A673 (cell line): ENCODE measurements around the gene PKLR. TPM values are rescaled to one million over a fixed set of nuclear protein-coding genes. Genes with fewer than 3 reads are reported as not detected.

Source experiments
- BruUV-seq: library from RNA; stranded (reverse); fragments of 400-500 nt; replicated peaks from 2 replicates; lab custom pipeline; 2021; lab: Mats Ljungman, UMichigan
- CTCF ChIA-PET: fragments of 300-600 bp; sonication (Branson Sonifier 250); formaldehyde crosslinking; loops from one replicate; lab custom pipeline; 2022; ENCODE audit warnings: antibody characterized with exemption; lab: Charles Lee
- POLR2A ChIA-PET: fragments of 300-600 bp; sonication (Branson Sonifier 250); formaldehyde crosslinking; loops from one replicate; lab custom pipeline; 2022; ENCODE audit warnings: antibody characterized with exemption; ENCODE audit not compliant: low non-redundant PET; lab: Charles Lee
- DNase-seq: peaks from one replicate; pipeline ENCODE4 v3.0.0-alpha.2; 2015; ENCODE audit warnings: low spot score
- H3K27ac ChIP-seq: fragments of 200-600 bp; sonication (generic); 2 replicates; pipeline ENCODE4 v1.5.1; 2016; ENCODE audit warnings: mixed run types, low read depth, mild to moderate bottlenecking, mixed read lengths, antibody characterized with exemption, low read length; ENCODE audit not compliant: poor library complexity, severe bottlenecking
- H3K27me3 ChIP-seq: fragments of 200-600 bp; sonication (generic); replicated peaks from 2 replicates; pipeline ENCODE4 v1.6.1; 2017; ENCODE audit warnings: mixed run types, low read depth, mild to moderate bottlenecking, mixed read lengths, antibody characterized with exemption, low read length; ENCODE audit not compliant: insufficient read depth, poor library complexity
- H3K36me3 ChIP-seq: fragments of 200-600 bp; sonication (generic); 2 replicates; pipeline ENCODE4 v1.6.1; 2016; ENCODE audit warnings: mixed run types, mild to moderate bottlenecking, mixed read lengths, antibody characterized with exemption, low read length; ENCODE audit not compliant: insufficient read depth, poor library complexity, severe bottlenecking
- H3K4me1 ChIP-seq: fragments of 200-600 bp; sonication (generic); 2 replicates; pipeline ENCODE4 v1.6.1; 2017; ENCODE audit warnings: mixed run types, mild to moderate bottlenecking, mixed read lengths, antibody characterized with exemption, low read length; ENCODE audit not compliant: insufficient read depth, poor library complexity, severe bottlenecking
- H3K4me3 ChIP-seq: fragments of 200-600 bp; sonication (generic); 2 replicates; pipeline ENCODE4 v1.5.1; 2016; ENCODE audit warnings: low read depth, mixed run types, mild to moderate bottlenecking, mixed read lengths, low read length; ENCODE audit not compliant: poor library complexity, severe bottlenecking
- H3K9me3 ChIP-seq: fragments of 200-600 bp; sonication (generic); 2 replicates; pipeline ENCODE4 v1.6.1; 2016; ENCODE audit warnings: mixed run types, low read depth, mild to moderate bottlenecking, mixed read lengths, antibody characterized with exemption, low read length; ENCODE audit not compliant: poor library complexity, severe bottlenecking
- EZH2 ChIP-seq: fragments of 200-600 bp; sonication (generic); IDR thresholded peaks from 2 replicates; pipeline ENCODE4 v1.6.1; 2017; ENCODE audit warnings: borderline replicate concordance, low read depth, mild to moderate bottlenecking, mixed read lengths, antibody characterized with exemption, low read length; ENCODE audit not compliant: poor library complexity, severe bottlenecking
- intact Hi-C: fragments of 100-400 bp; cut with micrococcal nuclease; formaldehyde crosslinking; loops from one replicate; pipeline ENCODE4 v1.10.0; 2022; ENCODE audit not compliant: unreplicated experiment
- total RNA-seq: library from RNA; stranded (reverse); gene quantifications from 2 replicates; pipeline ENCODE4 v1.2.3, GENCODE V29; 2021
- TF ChIP-seq, protein P1 (sequence below): fragments of 300-800, 200-600 bp; sonication (generic); conservative IDR thresholded peaks from 2 replicates; pipeline ENCODE4 v1.5.1; 2017; ENCODE audit warnings: low read depth, mild to moderate bottlenecking, antibody characterized with exemption, low read length, moderate library complexity, mixed read lengths

Gene PKLR
- total RNA-seq, 1 experiment from 2014 or later, result not detected

DNA sequence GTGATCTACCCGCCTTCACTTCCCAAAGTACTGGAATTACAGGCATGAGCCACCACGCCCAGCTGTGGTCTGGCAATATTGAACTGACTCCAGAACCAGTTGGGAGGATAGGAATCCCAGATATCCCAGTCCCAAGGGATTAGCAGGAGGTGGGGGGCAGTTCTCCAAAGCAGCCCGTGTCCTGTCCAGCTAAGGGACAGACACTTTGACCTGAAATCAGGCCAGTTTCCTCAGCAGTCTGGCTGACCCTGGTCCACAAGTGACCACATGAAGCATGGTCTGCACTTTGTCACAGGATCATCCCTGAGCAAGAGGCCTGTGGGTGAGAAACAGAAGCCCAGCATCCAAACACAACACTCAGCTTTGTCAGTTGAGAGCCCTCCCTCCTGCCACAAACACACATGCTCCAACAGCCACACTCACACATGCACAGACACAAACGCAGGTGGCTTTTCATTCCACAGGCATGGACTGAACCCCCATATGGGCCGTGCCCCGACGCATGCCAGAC is 4.7 kb upstream of the PKLR start:
- no peaks in the 10 kb centered on the region for H3K9me3 ChIP-seq
- TF ChIP-seq EZH2, result no peak
- TF ChIP-seq, protein P1, sequence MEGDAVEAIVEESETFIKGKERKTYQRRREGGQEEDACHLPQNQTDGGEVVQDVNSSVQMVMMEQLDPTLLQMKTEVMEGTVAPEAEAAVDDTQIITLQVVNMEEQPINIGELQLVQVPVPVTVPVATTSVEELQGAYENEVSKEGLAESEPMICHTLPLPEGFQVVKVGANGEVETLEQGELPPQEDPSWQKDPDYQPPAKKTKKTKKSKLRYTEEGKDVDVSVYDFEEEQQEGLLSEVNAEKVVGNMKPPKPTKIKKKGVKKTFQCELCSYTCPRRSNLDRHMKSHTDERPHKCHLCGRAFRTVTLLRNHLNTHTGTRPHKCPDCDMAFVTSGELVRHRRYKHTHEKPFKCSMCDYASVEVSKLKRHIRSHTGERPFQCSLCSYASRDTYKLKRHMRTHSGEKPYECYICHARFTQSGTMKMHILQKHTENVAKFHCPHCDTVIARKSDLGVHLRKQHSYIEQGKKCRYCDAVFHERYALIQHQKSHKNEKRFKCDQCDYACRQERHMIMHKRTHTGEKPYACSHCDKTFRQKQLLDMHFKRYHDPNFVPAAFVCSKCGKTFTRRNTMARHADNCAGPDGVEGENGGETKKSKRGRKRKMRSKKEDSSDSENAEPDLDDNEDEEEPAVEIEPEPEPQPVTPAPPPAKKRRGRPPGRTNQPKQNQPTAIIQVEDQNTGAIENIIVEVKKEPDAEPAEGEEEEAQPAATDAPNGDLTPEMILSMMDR, result no peak
- no peak for DNase-seq
- H3K4me1 ChIP-seq, result peaks cover 23% of the 10 kb centered on the region
- no peak overlapping the region for H3K4me3 ChIP-seq
- H3K27me3 ChIP-seq, result no peaks in the 10 kb centered on the region
- no TSS peak for BruUV-seq
- intact Hi-C loops, result no loop called here
- POLR2A ChIA-PET, result no interaction called here
- CTCF ChIA-PET, result no interaction called here
- peak overlapping the region; percentile 33 for H3K27ac ChIP-seq
- peaks cover 6% of the 10 kb centered on the region for H3K36me3 ChIP-seq

DNA sequence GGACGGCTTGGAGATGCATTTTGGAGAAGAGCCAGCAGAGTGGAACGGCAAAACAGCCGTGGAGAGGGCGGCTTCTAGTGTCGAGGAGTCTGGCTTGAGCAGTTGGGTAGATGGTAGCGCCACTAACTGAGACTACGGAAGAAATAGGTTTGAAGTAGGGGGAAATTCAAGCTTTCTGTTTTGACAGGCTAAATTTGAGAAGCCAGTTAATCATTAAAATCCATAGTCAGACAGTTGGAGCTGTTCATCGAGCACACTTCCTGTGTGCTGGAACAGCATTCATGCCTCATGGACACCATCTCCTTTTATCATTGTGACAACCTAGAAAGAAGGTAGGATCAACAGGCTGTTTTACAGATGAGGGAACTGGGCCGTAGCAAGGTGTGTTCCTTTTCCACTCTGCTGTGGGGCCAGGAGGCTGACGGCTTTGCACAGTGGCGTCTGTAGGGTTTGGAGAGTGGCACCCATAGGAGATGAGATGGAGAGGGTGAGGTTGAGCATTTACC is 3.4 kb upstream of the PKLR start:
- peaks cover 16% of the 10 kb centered on the region for H3K4me1 ChIP-seq
- no peak overlapping the region for H3K4me3 ChIP-seq
- TF ChIP-seq EZH2, result no peak
- TF ChIP-seq, protein P1, result no peak
- ChIA-PET POLR2A (no interaction called here), CTCF (no interaction called here)
- no peaks in the 10 kb centered on the region for H3K36me3 ChIP-seq
- no TSS peak for BruUV-seq
- DNase-seq, result no peak
- no peaks in the 10 kb centered on the region for H3K9me3 ChIP-seq
- intact Hi-C loops, result no loop called here
- H3K27ac ChIP-seq, result no peak overlapping the region
- H3K27me3 ChIP-seq, result no peaks in the 10 kb centered on the region

DNA sequence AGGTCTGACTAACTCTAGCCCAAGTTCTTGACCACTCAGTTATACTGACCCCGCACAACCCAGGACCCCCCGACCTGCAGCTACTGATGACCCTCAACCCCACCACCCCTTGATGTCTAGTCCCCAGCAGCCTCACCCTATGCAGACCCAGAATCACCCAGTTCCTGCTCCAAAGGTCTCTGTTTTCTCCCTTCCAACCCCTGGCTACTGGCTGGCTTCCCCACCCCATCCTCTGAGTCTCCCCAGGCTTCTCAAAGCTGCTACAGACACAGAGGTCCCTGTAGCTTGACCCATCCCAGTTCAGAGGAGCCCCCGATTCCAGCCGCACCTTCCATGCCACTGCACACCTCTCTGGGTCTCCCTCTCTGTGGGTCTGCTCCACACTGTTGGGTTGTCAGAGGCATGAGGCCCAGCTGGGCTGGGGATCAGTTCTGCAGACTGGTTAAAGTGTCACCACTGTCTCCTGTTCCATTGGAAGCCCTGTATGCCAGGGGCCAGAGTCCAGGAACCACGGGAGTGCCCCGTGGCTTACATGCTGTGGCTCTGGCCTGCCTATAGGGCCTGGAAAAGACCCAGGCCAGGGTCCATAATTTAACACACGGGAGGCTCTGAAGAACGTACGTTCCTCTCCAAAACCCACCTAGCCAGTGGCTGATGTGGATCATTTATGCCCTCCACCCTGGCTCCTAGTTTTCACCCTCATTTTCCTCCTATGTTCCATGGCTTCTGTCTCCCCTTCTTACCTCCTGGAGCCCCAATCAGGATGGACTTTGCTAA is 497 bp downstream of the PKLR start:
- Histone ChIP-seq H3K27ac (no peak overlapping the region), H3K27me3 (peaks cover 4% of the 10 kb centered on the region), H3K9me3 (no peaks in the 10 kb centered on the region), H3K36me3 (no peaks in the 10 kb centered on the region), H3K4me3 (no peak overlapping the region), H3K4me1 (peaks cover 9% of the 10 kb centered on the region)
- CTCF ChIA-PET, result no interaction called here
- no TSS peak for BruUV-seq
- TF ChIP-seq EZH2, result no peak
- TF ChIP-seq, protein P1, result no peak
- DNase-seq, result no peak
- intact Hi-C loops, result no loop called here
- POLR2A ChIA-PET, result no interaction called here
